H9 (cell line): Measurements from ENCODE around the gene H19. TPM values are rescaled to one million over a fixed set of nuclear protein-coding genes. Genes with fewer than 3 reads are reported as not detected.

Experiments
- DNase-seq: peaks from one replicate; pipeline ENCODE4 v3.0.0-alpha.2; 2017
- H2AFZ ChIP-seq: one replicate; pipeline ENCODE4 v1.6.1; 2013; ENCODE audit warnings: mild to moderate bottlenecking, low read length, control low read depth, moderate library complexity
- H2AK5ac ChIP-seq: 2 replicates; pipeline ENCODE4 v1.6.1; 2013; ENCODE audit warnings: low read length, control low read depth, mixed read lengths; ENCODE audit not compliant: insufficient read length
- H2BK120ac ChIP-seq: one replicate; pipeline ENCODE4 v1.6.1; 2013; ENCODE audit warnings: low read depth, mild to moderate bottlenecking, low read length, control low read depth, inconsistent platforms; ENCODE audit not compliant: poor library complexity, severe bottlenecking
- H2BK12ac ChIP-seq: 2 replicates; pipeline ENCODE4 v1.6.1; 2013; ENCODE audit warnings: low read length, control low read depth, mixed read lengths, low read depth; ENCODE audit not compliant: insufficient read length
- H2BK15ac ChIP-seq: 2 replicates; pipeline ENCODE4 v1.6.1; 2013; ENCODE audit warnings: low read depth, low read length, control low read depth
- H2BK20ac ChIP-seq: one replicate; pipeline ENCODE4 v1.6.1; 2013; ENCODE audit warnings: low read depth, mild to moderate bottlenecking, low read length, control low read depth, inconsistent platforms; ENCODE audit not compliant: poor library complexity, severe bottlenecking
- H2BK5ac ChIP-seq: 2 replicates; pipeline ENCODE4 v1.6.1; 2013; ENCODE audit warnings: low read length, control low read depth, mixed read lengths; ENCODE audit not compliant: insufficient read length
- H3K14ac ChIP-seq: 2 replicates; pipeline ENCODE4 v1.6.1; 2013; ENCODE audit warnings: low read length, control low read depth; ENCODE audit not compliant: insufficient read depth
- H3K18ac ChIP-seq: 2 replicates; pipeline ENCODE4 v1.6.1; 2013; ENCODE audit warnings: low read depth, mild to moderate bottlenecking, mixed read lengths, low read length, control low read depth; ENCODE audit not compliant: insufficient read length
- H3K23ac ChIP-seq: 2 replicates; pipeline ENCODE4 v1.6.1; 2013; ENCODE audit warnings: low read length, control low read depth, mixed read lengths, low read depth; ENCODE audit not compliant: insufficient read length
- H3K23me2 ChIP-seq: 2 replicates; pipeline ENCODE4 v1.6.1; 2013; ENCODE audit warnings: low read depth, mild to moderate bottlenecking, mixed read lengths, low read length, control low read depth; ENCODE audit not compliant: insufficient read length, poor library complexity, severe bottlenecking
- H3K27ac ChIP-seq: 2 replicates; pipeline ENCODE4 v1.5.1; 2013; ENCODE audit warnings: low read length, control low read depth, mixed read lengths, low read depth; ENCODE audit not compliant: insufficient read length
- H3K27me3 ChIP-seq: 2 replicates; pipeline ENCODE4 v1.6.1; 2013; ENCODE audit warnings: low read length, control low read depth, inconsistent platforms; ENCODE audit not compliant: insufficient read depth
- H3K4ac ChIP-seq: 2 replicates; pipeline ENCODE4 v1.6.1; 2013; ENCODE audit warnings: low read depth, mild to moderate bottlenecking, control low read depth, inconsistent platforms, low read length, moderate library complexity
- H3K4me1 ChIP-seq: 2 replicates; pipeline ENCODE4 v1.6.1; 2013; ENCODE audit warnings: low read length, control low read depth, inconsistent platforms; ENCODE audit not compliant: insufficient read depth
- H3K4me2 ChIP-seq: 2 replicates; pipeline ENCODE4 v1.6.1; 2013; ENCODE audit warnings: low read length, control low read depth, mixed read lengths; ENCODE audit not compliant: insufficient read length, insufficient read depth
- H3K56ac ChIP-seq: 2 replicates; pipeline ENCODE4 v1.6.1; 2013; ENCODE audit warnings: low read depth, mild to moderate bottlenecking, mixed read lengths, low read length, control low read depth; ENCODE audit not compliant: insufficient read length
- H3K79me1 ChIP-seq: 2 replicates; pipeline ENCODE4 v1.6.1; 2013; ENCODE audit warnings: low read depth, mild to moderate bottlenecking, moderate library complexity, low read length, control low read depth, inconsistent platforms; ENCODE audit not compliant: insufficient read depth, poor library complexity, severe bottlenecking
- H3K79me2 ChIP-seq: 2 replicates; pipeline ENCODE4 v1.6.1; 2013; ENCODE audit warnings: low read length, control low read depth, inconsistent platforms; ENCODE audit not compliant: insufficient read depth
- H3K9ac ChIP-seq: 2 replicates; pipeline ENCODE4 v1.6.1; 2013; ENCODE audit warnings: low read length, control low read depth, mixed read lengths; ENCODE audit not compliant: insufficient read length; ENCODE audit errors: extremely low read depth
- H3K9me3 ChIP-seq: one replicate; pipeline ENCODE4 v1.6.1; 2013; ENCODE audit warnings: low read depth, low read length, inconsistent platforms; ENCODE audit not compliant: control insufficient read depth
- H3T11ph ChIP-seq: one replicate; pipeline ENCODE4 v1.6.1; 2013; ENCODE audit warnings: mild to moderate bottlenecking, low read length, control low read depth, inconsistent platforms
- H4K20me1 ChIP-seq: one replicate; pipeline ENCODE4 v1.6.1; 2013; ENCODE audit not compliant: control insufficient read depth, insufficient read length, insufficient read depth
- H4K5ac ChIP-seq: 2 replicates; pipeline ENCODE4 v1.6.1; 2013; ENCODE audit warnings: low read depth, mild to moderate bottlenecking, mixed read lengths, low read length, control low read depth; ENCODE audit not compliant: insufficient read length
- H4K8ac ChIP-seq: replicated peaks from 2 replicates; pipeline ENCODE4 v1.6.1; 2013; ENCODE audit warnings: low read length, control low read depth, mixed read lengths, low read depth; ENCODE audit not compliant: insufficient read length
- H4K91ac ChIP-seq: 2 replicates; pipeline ENCODE4 v1.6.1; 2013; ENCODE audit warnings: low read depth, mild to moderate bottlenecking, moderate library complexity, mixed read lengths, low read length, control low read depth; ENCODE audit not compliant: insufficient read length
- H3K27ac Mint-ChIP-seq, 3 experiments: 2 replicates in 2 of 3; 3 replicates in 1 of 3; pipeline ENCODE4 v1.8.0; 2020 to 2021; ENCODE audit warnings: mixed read lengths in 3 of 3, mild to moderate bottlenecking in 1 of 3, moderate library complexity in 1 of 3
- H3K27me3 Mint-ChIP-seq: 2 replicates; pipeline ENCODE4 v1.8.0; 2021; ENCODE audit warnings: low read depth, mild to moderate bottlenecking, moderate library complexity, mixed read lengths
- H3K36me3 Mint-ChIP-seq, 3 experiments: 2 replicates in 2 of 3; 3 replicates in 1 of 3; pipeline ENCODE4 v1.8.0; 2020 to 2021; ENCODE audit warnings: low read depth in 3 of 3, mixed read lengths in 3 of 3; ENCODE audit not compliant: insufficient read depth in 1 of 3
- H3K4me1 Mint-ChIP-seq, 2 experiments: 2 replicates each; pipeline ENCODE4 v1.8.0; 2020; ENCODE audit warnings: mixed read lengths in 2 of 2
- H3K4me3 Mint-ChIP-seq, 2 experiments: 2 replicates in 1 of 2; 3 replicates in 1 of 2; pipeline ENCODE4 v1.8.0; 2020 to 2021; ENCODE audit warnings: mild to moderate bottlenecking in 2 of 2, mixed read lengths in 2 of 2, moderate library complexity in 1 of 2
- H3K9me3 Mint-ChIP-seq, 2 experiments: 2 replicates in 1 of 2; 3 replicates in 1 of 2; pipeline ENCODE4 v1.8.0; 2020; ENCODE audit warnings: mild to moderate bottlenecking in 2 of 2, mixed read lengths in 2 of 2, moderate library complexity in 1 of 2
- WGBS: extraction: QIAGEN DNeasy Blood & Tissue Kit; methylation state at CpG from one replicate; pipeline ENCODE4 v1.1.7; 2013; ENCODE audit warnings: missing lambda C conversion rate, low lambda C conversion rate, mixed read lengths; ENCODE audit not compliant: insufficient read length; ENCODE audit errors: extremely low coverage; 5-methylcytosine and 5-hydroxymethylcytosine counted together
- total RNA-seq: library from RNA; stranded (reverse); gene quantifications from 2 replicates; pipeline ENCODE4 v1.2.1, GENCODE V29; 2021
- TF ChIP-seq, protein P1 (sequence below): fragments of 200-600 bp; sonication (generic); conservative IDR thresholded peaks from 3 replicates; pipeline ENCODE4 v1.8.0; 2021; ENCODE audit warnings: antibody characterized with exemption, mild to moderate bottlenecking

H19 gene
- total RNA-seq, 1 experiment from 2014 or later, result 10.7 TPM

DNA sequence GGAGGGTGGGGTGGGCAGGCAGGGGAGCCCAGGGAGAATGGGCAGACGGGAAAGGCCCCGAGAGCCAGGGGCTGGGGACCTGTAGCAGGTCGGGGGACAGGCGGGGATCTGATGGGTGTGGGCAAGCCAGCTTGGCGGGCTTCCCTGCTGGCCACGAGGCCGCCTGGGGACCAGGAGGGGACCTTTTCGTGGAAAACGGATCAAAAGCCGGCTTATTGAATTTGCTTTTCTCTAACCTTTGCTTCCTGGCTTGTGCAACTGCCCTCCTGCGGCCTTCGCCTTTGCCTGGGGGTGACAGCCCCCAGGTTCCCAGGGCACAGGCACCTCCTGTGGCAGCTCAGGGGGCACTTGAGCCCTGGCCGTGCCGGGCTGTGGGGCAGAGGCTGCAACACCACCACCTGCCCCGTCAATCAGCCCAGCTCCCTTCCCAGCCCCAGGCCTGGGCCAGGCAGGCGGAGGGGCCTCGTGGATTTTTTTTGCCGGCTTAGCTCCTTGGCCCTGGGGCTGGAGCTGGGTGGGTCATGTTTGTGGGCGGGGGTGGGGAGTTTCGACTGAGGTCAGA, 41.6 kb upstream of the H19 start:
- Histone ChIP-seq H3K27me3 (no peaks in the 10 kb centered on the region), H2AK5ac (no peak overlapping the region), H3K79me2 (no peaks in the 10 kb centered on the region), H2BK12ac (no peak overlapping the region), H4K20me1 (no peaks in the 10 kb centered on the region), H3K4ac (no peak overlapping the region), H3K18ac (no peak overlapping the region), H3K56ac (no peak overlapping the region), H3K4me2 (no peak overlapping the region), H3K79me1 (no peaks in the 10 kb centered on the region), H3K27ac (no peak overlapping the region), H3K23ac (no peak overlapping the region), H2AFZ (no peak overlapping the region), H3K23me2 (no peaks in the 10 kb centered on the region), H3K9me3 (no peaks in the 10 kb centered on the region), H2BK5ac (no peak overlapping the region), H3K9ac (no peak overlapping the region), H3K14ac (no peak overlapping the region), H4K8ac (no peak overlapping the region), H2BK15ac (no peak overlapping the region), H4K5ac (no peak overlapping the region), H2BK120ac (no peak overlapping the region), H3K4me1 (no peaks in the 10 kb centered on the region), H4K91ac (no peak overlapping the region), H2BK20ac (no peak overlapping the region), H3T11ph (no peak overlapping the region)
- H3K36me3 Mint-ChIP-seq, result no peaks in the 10 kb centered on the region
- TF ChIP-seq, protein P1, sequence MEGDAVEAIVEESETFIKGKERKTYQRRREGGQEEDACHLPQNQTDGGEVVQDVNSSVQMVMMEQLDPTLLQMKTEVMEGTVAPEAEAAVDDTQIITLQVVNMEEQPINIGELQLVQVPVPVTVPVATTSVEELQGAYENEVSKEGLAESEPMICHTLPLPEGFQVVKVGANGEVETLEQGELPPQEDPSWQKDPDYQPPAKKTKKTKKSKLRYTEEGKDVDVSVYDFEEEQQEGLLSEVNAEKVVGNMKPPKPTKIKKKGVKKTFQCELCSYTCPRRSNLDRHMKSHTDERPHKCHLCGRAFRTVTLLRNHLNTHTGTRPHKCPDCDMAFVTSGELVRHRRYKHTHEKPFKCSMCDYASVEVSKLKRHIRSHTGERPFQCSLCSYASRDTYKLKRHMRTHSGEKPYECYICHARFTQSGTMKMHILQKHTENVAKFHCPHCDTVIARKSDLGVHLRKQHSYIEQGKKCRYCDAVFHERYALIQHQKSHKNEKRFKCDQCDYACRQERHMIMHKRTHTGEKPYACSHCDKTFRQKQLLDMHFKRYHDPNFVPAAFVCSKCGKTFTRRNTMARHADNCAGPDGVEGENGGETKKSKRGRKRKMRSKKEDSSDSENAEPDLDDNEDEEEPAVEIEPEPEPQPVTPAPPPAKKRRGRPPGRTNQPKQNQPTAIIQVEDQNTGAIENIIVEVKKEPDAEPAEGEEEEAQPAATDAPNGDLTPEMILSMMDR, result no peak
- no peaks in the 10 kb centered on the region for H3K4me1 Mint-ChIP-seq
- H3K4me3 Mint-ChIP-seq, result no peak overlapping the region
- no peak for DNase-seq
- no peak overlapping the region for H3K27ac Mint-ChIP-seq
- H3K9me3 Mint-ChIP-seq, result no peaks in the 10 kb centered on the region
- no CpG with 5 or more reads among the region's 20 CpGs for WGBS
- no peaks in the 10 kb centered on the region for H3K27me3 Mint-ChIP-seq
